Trophoblast cell (in vitro differentiated cells and primary cell): ENCODE measurements around the gene EFCAB14.

Experiments
- DNase-seq, 2 donors: peaks; one replicate each; pipeline ENCODE4 v3.0.0-alpha.2; 2016
- H2AFZ ChIP-seq: 2 replicates; pipeline ENCODE4 v1.6.1; 2013; ENCODE audit warnings: low read length, moderate library complexity, mild to moderate bottlenecking; ENCODE audit not compliant: insufficient read depth, poor library complexity
- H2AK5ac ChIP-seq: 2 replicates; pipeline ENCODE4 v1.6.1; 2013; ENCODE audit warnings: mild to moderate bottlenecking, low read length
- H2BK120ac ChIP-seq: 2 replicates; pipeline ENCODE4 v1.6.1; 2013; ENCODE audit warnings: low read length, mild to moderate bottlenecking, moderate library complexity; ENCODE audit not compliant: insufficient read depth, poor library complexity
- H2BK12ac ChIP-seq: 2 replicates; pipeline ENCODE4 v1.6.1; 2013; ENCODE audit warnings: mild to moderate bottlenecking, low read length, moderate library complexity
- H2BK5ac ChIP-seq: 2 replicates; pipeline ENCODE4 v1.6.1; 2013; ENCODE audit warnings: low read length, low read depth, moderate library complexity, mild to moderate bottlenecking; ENCODE audit not compliant: poor library complexity
- H3K14ac ChIP-seq: 2 replicates; pipeline ENCODE4 v1.6.1; 2013; ENCODE audit warnings: mild to moderate bottlenecking, low read length
- H3K18ac ChIP-seq: 2 replicates; pipeline ENCODE4 v1.6.1; 2013; ENCODE audit warnings: mild to moderate bottlenecking, low read length
- H3K23ac ChIP-seq: 2 replicates; pipeline ENCODE4 v1.6.1; 2013; ENCODE audit warnings: low read length
- H3K27ac ChIP-seq: 2 replicates; pipeline ENCODE4 v1.5.1; 2013; ENCODE audit warnings: low read depth, mild to moderate bottlenecking, inconsistent platforms, low read length, moderate library complexity
- H3K27me3 ChIP-seq: 2 replicates; pipeline ENCODE4 v1.6.1; 2013; ENCODE audit warnings: inconsistent platforms, mild to moderate bottlenecking, low read length, moderate library complexity; ENCODE audit not compliant: insufficient read depth
- H3K36me3 ChIP-seq, 2 experiments: 1 replicate in 1 of 2; 2 replicates in 1 of 2; pipeline ENCODE4 v1.6.1; 2013; ENCODE audit warnings: low read length in 2 of 2, mild to moderate bottlenecking in 2 of 2, moderate library complexity in 1 of 2; ENCODE audit not compliant: insufficient read depth in 2 of 2, control insufficient read depth in 1 of 2
- H3K4ac ChIP-seq: 2 replicates; pipeline ENCODE4 v1.6.1; 2013; ENCODE audit warnings: low read depth, mild to moderate bottlenecking, low read length, moderate library complexity
- H3K4me1 ChIP-seq, 2 experiments: 1 replicate in 1 of 2; 2 replicates in 1 of 2; pipeline ENCODE4 v1.6.1; 2013; ENCODE audit warnings: low read length in 2 of 2, mild to moderate bottlenecking in 2 of 2, moderate library complexity in 1 of 2; ENCODE audit not compliant: insufficient read depth in 2 of 2, control insufficient read depth in 1 of 2
- H3K4me2 ChIP-seq: 2 replicates; pipeline ENCODE4 v1.6.1; 2013; ENCODE audit warnings: inconsistent platforms, mild to moderate bottlenecking, low read length, moderate library complexity
- H3K4me3 ChIP-seq: 2 replicates; pipeline ENCODE4 v1.5.1; 2013; ENCODE audit warnings: mild to moderate bottlenecking, low read depth, low read length, inconsistent platforms
- H3K79me1 ChIP-seq: one replicate; pipeline ENCODE4 v1.6.1; 2013; ENCODE audit warnings: low read length
- H3K79me2 ChIP-seq: 2 replicates; pipeline ENCODE4 v1.6.1; 2013; ENCODE audit warnings: low read length, mild to moderate bottlenecking; ENCODE audit not compliant: control insufficient read depth, insufficient read depth, poor library complexity
- H3K9ac ChIP-seq: 2 replicates; pipeline ENCODE4 v1.6.1; 2013; ENCODE audit warnings: mild to moderate bottlenecking, low read length
- H3K9me3 ChIP-seq: 2 replicates; pipeline ENCODE4 v1.6.1; 2013; ENCODE audit warnings: low read depth, mild to moderate bottlenecking, control low read depth, inconsistent platforms, low read length; ENCODE audit not compliant: insufficient read depth
- H4K12ac ChIP-seq: 2 replicates; pipeline ENCODE4 v1.6.1; 2013; ENCODE audit warnings: low read depth, mild to moderate bottlenecking, low read length, moderate library complexity
- H4K8ac ChIP-seq: 2 replicates; pipeline ENCODE4 v1.6.1; 2013; ENCODE audit warnings: low read depth, mild to moderate bottlenecking, low read length, moderate library complexity
- H4K91ac ChIP-seq: one replicate; pipeline ENCODE4 v1.6.1; 2013; ENCODE audit warnings: low read depth, mild to moderate bottlenecking, low read length, moderate library complexity
- WGBS: extraction: QIAGEN DNeasy Blood & Tissue Kit; methylation state at CpG from one replicate; pipeline ENCODE4 v1.1.7; 2013; ENCODE audit warnings: missing lambda C conversion rate; ENCODE audit not compliant: insufficient read length, insufficient coverage; ENCODE audit errors: extremely low coverage; 5-methylcytosine and 5-hydroxymethylcytosine counted together

The EFCAB14 gene

DNA sequence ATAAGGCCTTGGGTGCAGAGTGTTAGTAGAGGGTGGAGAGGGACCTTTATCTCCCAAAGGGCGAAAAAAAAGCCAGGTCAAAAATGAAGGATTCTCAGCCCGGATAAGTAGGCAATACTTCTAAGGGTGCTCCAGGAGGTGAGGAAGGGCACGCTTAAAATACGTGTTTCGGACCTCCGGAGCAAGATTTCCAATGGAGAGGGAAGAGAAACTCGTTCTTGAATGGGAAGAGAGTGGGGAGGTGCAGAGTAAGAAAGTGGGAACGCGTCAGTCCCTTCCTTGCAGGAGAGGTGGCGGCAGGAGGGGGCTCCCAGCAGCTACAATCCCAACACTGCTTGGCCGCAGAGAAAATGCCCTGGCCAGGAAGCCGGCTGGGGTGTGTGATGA is 581 bp downstream of the EFCAB14 start:
- peak overlapping the region; percentile 94 for H3K4me3 ChIP-seq
- no peak for DNase-seq
- peak overlapping the region; percentile 93 for H3K4ac ChIP-seq
- peak overlapping the region; percentile 59 for H2AFZ ChIP-seq
- H4K91ac ChIP-seq, result peak overlapping the region; percentile 82
- no peaks in the 10 kb centered on the region for H3K27me3 ChIP-seq
- peak overlapping the region; percentile 94 for H3K4me2 ChIP-seq
- no CpG with 5 or more reads among the region's 12 CpGs for WGBS
- H3K79me2 ChIP-seq, result peaks cover 10% of the 10 kb centered on the region
- H3K27ac ChIP-seq, result peak overlapping the region; percentile 14
- H2AK5ac ChIP-seq, result no peak overlapping the region
- H3K23ac ChIP-seq, result no peak overlapping the region
- H3K14ac ChIP-seq, result peak overlapping the region; percentile 88
- H3K4me1 ChIP-seq, result peaks cover 5 to 9% of the 10 kb centered on the region in 2 experiments
- H4K12ac ChIP-seq, result peak overlapping the region; percentile 88
- peaks cover 5% of the 10 kb centered on the region for H3K79me1 ChIP-seq
- peak overlapping the region; percentile 91 for H3K18ac ChIP-seq
- peak overlapping the region; percentile 71 for H2BK5ac ChIP-seq
- peaks cover 8 to 12% of the 10 kb centered on the region in 2 experiments for H3K36me3 ChIP-seq
- H3K9ac ChIP-seq, result peak overlapping the region; percentile 88
- peak overlapping the region; percentile 73 for H2BK120ac ChIP-seq
- H2BK12ac ChIP-seq, result no peak overlapping the region
- H4K8ac ChIP-seq, result peak overlapping the region; percentile 89
- H3K9me3 ChIP-seq, result no peaks in the 10 kb centered on the region

DNA sequence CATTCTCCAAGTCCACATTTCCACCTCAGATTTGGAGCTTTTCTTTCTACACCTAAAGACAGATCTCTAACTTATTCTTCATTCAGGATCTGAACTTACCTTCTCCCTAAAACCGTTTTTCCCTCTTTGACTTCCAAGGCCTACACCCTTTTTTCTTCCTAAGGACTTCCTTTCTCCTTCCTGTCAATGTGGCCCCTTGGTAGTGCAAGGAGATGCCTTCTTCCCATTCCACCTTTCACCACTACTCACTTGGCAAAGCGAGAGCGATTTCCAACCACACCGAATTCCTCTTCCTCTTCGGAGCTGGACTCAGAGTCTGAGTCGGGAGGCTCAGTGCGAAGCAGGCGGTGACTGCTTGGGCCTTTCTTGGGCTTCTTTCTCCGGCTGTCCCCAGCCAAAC is 1.3 kb downstream of the EFCAB14 start:
- Histone ChIP-seq H3K79me1 (peaks cover 5% of the 10 kb centered on the region), H3K4ac (peak overlapping the region; percentile 29), H4K12ac (no peak overlapping the region), H3K4me1 (peaks cover 5 to 9% of the 10 kb centered on the region in 2 experiments), H3K18ac (no peak overlapping the region), H3K27me3 (no peaks in the 10 kb centered on the region), H3K27ac (no peak overlapping the region), H3K79me2 (peaks cover 10% of the 10 kb centered on the region), H2BK12ac (no peak overlapping the region), H4K91ac (no peak overlapping the region), H3K36me3 (peaks cover 8 to 15% of the 10 kb centered on the region in 2 experiments), H3K9ac (no peak overlapping the region), H2BK5ac (no peak overlapping the region), H3K4me3 (no peak overlapping the region), H4K8ac (no peak overlapping the region), H3K14ac (no peak overlapping the region), H2AK5ac (no peak overlapping the region), H2AFZ (no peak overlapping the region), H3K23ac (no peak overlapping the region), H3K4me2 (peak overlapping the region; percentile 94), H2BK120ac (no peak overlapping the region), H3K9me3 (no peaks in the 10 kb centered on the region)
- DNase-seq, result peak in 1 of 2 donors; percentile 17
- no CpG with 5 or more reads among the region's 9 CpGs for WGBS

- Histone ChIP-seq H2BK120ac (no peak overlapping the region), H3K23ac (no peak overlapping the region), H3K27me3 (no peaks in the 10 kb centered on the region), H3K18ac (no peak overlapping the region), H3K4ac (no peak overlapping the region), H3K4me3 (no peak overlapping the region), H2AK5ac (no peak overlapping the region), H3K79me2 (peaks cover 10% of the 10 kb centered on the region), H4K91ac (no peak overlapping the region), H2AFZ (no peak overlapping the region), H3K27ac (no peak overlapping the region), H2BK12ac (no peak overlapping the region), H4K12ac (no peak overlapping the region), H3K4me1 (peaks cover 5 to 9% of the 10 kb centered on the region in 2 experiments), H2BK5ac (no peak overlapping the region), H3K79me1 (peaks cover 5% of the 10 kb centered on the region), H3K4me2 (no peak overlapping the region), H3K9me3 (no peaks in the 10 kb centered on the region), H3K9ac (no peak overlapping the region), H3K36me3 (peaks cover 12 to 17% of the 10 kb centered on the region in 2 experiments), H4K8ac (no peak overlapping the region), H3K14ac (no peak overlapping the region)
- WGBS, result no CpG with 5 or more reads among the region's 3 CpGs
- DNase-seq, result peak in 1 of 2 donors; percentile 77
Measured at GRCh38 chr1:46714976-46715375, 3.9 kb downstream of the EFCAB14 start.

DNA sequence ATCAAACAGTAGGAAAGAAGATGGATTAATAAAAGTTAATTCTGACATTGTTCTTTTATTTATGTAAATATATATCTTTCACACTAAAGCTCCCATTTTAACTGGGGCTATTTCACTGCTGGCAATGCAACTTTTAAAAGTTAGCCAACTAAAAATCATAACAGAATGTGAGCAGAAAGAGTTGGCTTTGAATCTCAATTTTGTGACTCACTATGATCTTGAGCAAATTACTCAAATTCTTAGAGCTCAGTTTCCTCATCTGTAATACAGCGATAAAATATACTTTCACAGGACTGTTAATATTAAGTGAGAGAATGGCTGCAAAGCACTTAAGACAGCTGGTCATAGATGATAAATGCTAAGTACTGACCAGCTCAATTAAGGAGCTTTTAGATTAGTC is 10.8 kb downstream of the EFCAB14 start:
- H3K9ac ChIP-seq, result no peak overlapping the region
- no peak overlapping the region for H3K4me3 ChIP-seq
- no peaks in the 10 kb centered on the region for H3K79me2 ChIP-seq
- no peak overlapping the region for H3K4ac ChIP-seq
- H2AFZ ChIP-seq, result no peak overlapping the region
- peaks cover 12 to 28% of the 10 kb centered on the region in 2 experiments for H3K36me3 ChIP-seq
- no peak overlapping the region for H2BK5ac ChIP-seq
- H4K91ac ChIP-seq, result no peak overlapping the region
- no peak overlapping the region for H4K12ac ChIP-seq
- no peak for DNase-seq
- no CpG with 5 or more reads among the region's 1 CpG for WGBS
- H3K14ac ChIP-seq, result no peak overlapping the region
- H3K27me3 ChIP-seq, result no peaks in the 10 kb centered on the region
- H4K8ac ChIP-seq, result no peak overlapping the region
- no peak overlapping the region for H3K4me2 ChIP-seq
- no peak overlapping the region for H2BK120ac ChIP-seq
- no peak overlapping the region for H3K23ac ChIP-seq
- H3K79me1 ChIP-seq, result no peaks in the 10 kb centered on the region
- no peaks in the 10 kb centered on the region for H3K9me3 ChIP-seq
- H2AK5ac ChIP-seq, result no peak overlapping the region
- no peak overlapping the region for H2BK12ac ChIP-seq
- no peak overlapping the region for H3K27ac ChIP-seq
- no peak overlapping the region for H3K18ac ChIP-seq
- no peaks in the 10 kb centered on the region for H3K4me1 ChIP-seq
